ENCODE data around the gene DHRS12.

DHRS12 gene

GRCh38 chr13:51829568-51829899, 25.6 kb upstream of the DHRS12 start:
- Histone ChIP-seq H3K79me2 (ENCODE audit: low read length) (no peaks in the 10 kb centered on the region), H3K27me3 (ENCODE audit: low read depth, low read length) (peaks cover 10% of the 10 kb centered on the region), H3K36me3 (replicated peaks; ENCODE audit: low read depth, low read length) (no peaks in the 10 kb centered on the region), H3K4me2 (ENCODE audit: low read length) (no peak overlapping the region), H3K27ac (ENCODE audit: low read length) (no peak overlapping the region), H2AFZ (ENCODE audit: low read depth, low read length) (no peak overlapping the region), H3K4me3 (ENCODE audit: low read length) (no peak overlapping the region), H3K9me3 (ENCODE audit: insufficient read depth, low read length) (no peaks in the 10 kb centered on the region), H4K20me1 (ENCODE audit: insufficient read depth, low read length) (no peaks in the 10 kb centered on the region), H3K9ac (ENCODE audit: low read length) (no peak overlapping the region), H3K4me1 (ENCODE audit: low read length) (peaks cover 43% of the 10 kb centered on the region)
- TF ChIP-seq EZH2phosphoT487 (IDR thresholded peaks at IDR 0.05; ENCODE audit: low read depth) (no peak), CTCF (IDR thresholded peaks at IDR 0.05; ENCODE audit: low read depth, low read length) (no peak)

GRCh38 chr13:51828730-51829567, 25.0 kb upstream of the DHRS12 start:
- no peak overlapping the region for H2AFZ ChIP-seq (ENCODE audit: low read depth, low read length)
- TF ChIP-seq EZH2phosphoT487 (IDR thresholded peaks at IDR 0.05; ENCODE audit: low read depth) (no peak), CTCF (IDR thresholded peaks at IDR 0.05; ENCODE audit: low read depth, low read length) (no peak)
- no peaks in the 10 kb centered on the region for H3K9me3 ChIP-seq (ENCODE audit: insufficient read depth, low read length)
- no peak overlapping the region for H3K27ac ChIP-seq (ENCODE audit: low read length)
- H3K9ac ChIP-seq (ENCODE audit: low read length): no peak overlapping the region
- H3K79me2 ChIP-seq (ENCODE audit: low read length): no peaks in the 10 kb centered on the region
- peaks cover 10% of the 10 kb centered on the region for H3K27me3 ChIP-seq (ENCODE audit: low read depth, low read length)
- H3K36me3 ChIP-seq (replicated peaks; ENCODE audit: low read depth, low read length): no peaks in the 10 kb centered on the region
- H3K4me1 ChIP-seq (ENCODE audit: low read length): peaks cover 43% of the 10 kb centered on the region
- H4K20me1 ChIP-seq (ENCODE audit: insufficient read depth, low read length): no peaks in the 10 kb centered on the region
- H3K4me3 ChIP-seq (ENCODE audit: low read length): no peak overlapping the region
- H3K4me2 ChIP-seq (ENCODE audit: low read length): no peak overlapping the region

GRCh38 chr13:51827254-51827653, 23.3 kb upstream of the DHRS12 start:
- no peak overlapping the region for H3K9ac ChIP-seq (ENCODE audit: low read length)
- TF ChIP-seq EZH2phosphoT487 (IDR thresholded peaks at IDR 0.05; ENCODE audit: low read depth) (no peak), CTCF (IDR thresholded peaks at IDR 0.05; ENCODE audit: low read depth, low read length) (no peak)
- H3K4me3 ChIP-seq (ENCODE audit: low read length): no peak overlapping the region
- no peak overlapping the region for H3K27ac ChIP-seq (ENCODE audit: low read length)
- no peaks in the 10 kb centered on the region for H3K9me3 ChIP-seq (ENCODE audit: insufficient read depth, low read length)
- H3K36me3 ChIP-seq (replicated peaks; ENCODE audit: low read depth, low read length): no peaks in the 10 kb centered on the region
- no peaks in the 10 kb centered on the region for H3K79me2 ChIP-seq (ENCODE audit: low read length)
- no peaks in the 10 kb centered on the region for H3K27me3 ChIP-seq (ENCODE audit: low read depth, low read length)
- no peak overlapping the region for H3K4me2 ChIP-seq (ENCODE audit: low read length)
- peaks cover 44% of the 10 kb centered on the region for H3K4me1 ChIP-seq (ENCODE audit: low read length)
- no peak overlapping the region for H2AFZ ChIP-seq (ENCODE audit: low read depth, low read length)
- no peaks in the 10 kb centered on the region for H4K20me1 ChIP-seq (ENCODE audit: insufficient read depth, low read length)

- H4K20me1 ChIP-seq (ENCODE audit: insufficient read depth, low read length): no peaks in the 10 kb centered on the region
- no peak for TF ChIP-seq CTCF (IDR thresholded peaks at IDR 0.05; ENCODE audit: low read depth, low read length)
- TF ChIP-seq EZH2phosphoT487 (IDR thresholded peaks at IDR 0.05; ENCODE audit: low read depth): no peak
- H3K27ac ChIP-seq (ENCODE audit: low read length): no peak overlapping the region
- H2AFZ ChIP-seq (ENCODE audit: low read depth, low read length): no peak overlapping the region
- H3K36me3 ChIP-seq (replicated peaks; ENCODE audit: low read depth, low read length): no peaks in the 10 kb centered on the region
- no peak overlapping the region for H3K9ac ChIP-seq (ENCODE audit: low read length)
- H3K27me3 ChIP-seq (ENCODE audit: low read depth, low read length): no peaks in the 10 kb centered on the region
- H3K79me2 ChIP-seq (ENCODE audit: low read length): no peaks in the 10 kb centered on the region
- H3K4me2 ChIP-seq (ENCODE audit: low read length): no peak overlapping the region
- peaks cover 44% of the 10 kb centered on the region for H3K4me1 ChIP-seq (ENCODE audit: low read length)
- no peak overlapping the region for H3K4me3 ChIP-seq (ENCODE audit: low read length)
- no peaks in the 10 kb centered on the region for H3K9me3 ChIP-seq (ENCODE audit: insufficient read depth, low read length)
These were observed 22.6 kb upstream of the DHRS12 start for GRCh38 chr13:51826606-51827005.

Data from OCI-LY3 (cell line).